WTC11 (cell line): ENCODE measurements around the gene OGFR.

Experiments used
- CTCF ChIP-seq: fragments of 200-600 bp; IDR thresholded peaks from 2 replicates; pipeline ENCODE4 v1.8.0; 2022; ENCODE audit warnings: antibody characterized with exemption
- E2F5 ChIP-seq: sonication (generic); formaldehyde crosslinking; IDR thresholded peaks from 2 replicates; pipeline ENCODE4 v1.8.1; 2022; ENCODE audit warnings: mild to moderate bottlenecking, moderate library complexity, missing genetic modification reagents
- TCF7 ChIP-seq: sonication (generic); formaldehyde crosslinking; IDR thresholded peaks from 2 replicates; pipeline ENCODE4 v1.8.0; 2022; ENCODE audit warnings: mild to moderate bottlenecking, low read depth, missing genetic modification reagents, moderate library complexity
- USF1 ChIP-seq: sonication (generic); formaldehyde crosslinking; IDR thresholded peaks from 2 replicates; pipeline ENCODE4 v1.8.0; 2022; ENCODE audit warnings: mild to moderate bottlenecking, missing genetic modification reagents
- ZNF232 ChIP-seq: sonication (generic); formaldehyde crosslinking; IDR thresholded peaks from 2 replicates; pipeline ENCODE4 v1.8.0; 2022; ENCODE audit warnings: mild to moderate bottlenecking, missing genetic modification reagents
- ZNF423 ChIP-seq: fragments of 250-450 bp; sonication (Bioruptor Pico); IDR thresholded peaks from 2 replicates; pipeline ENCODE4 v2.1.2; 2022; ENCODE audit warnings: mild to moderate bottlenecking, moderate library complexity

- TF ChIP-seq CTCF (no peak), ZNF232 (CRISPR knock-in tag) (no peak), ZNF423 (CRISPR knock-in tag) (peak; percentile 68), USF1 (CRISPR knock-in tag) (no peak), E2F5 (CRISPR knock-in tag) (no peak), TCF7 (CRISPR knock-in tag) (no peak)
Observed at GRCh38 chr20:62823688-62824475, 19.2 kb downstream of the OGFR start.
